ENCODE results near the gene SPATA13.

- TF ChIP-seq CTCF (IDR thresholded peaks at IDR 0.05; ENCODE audit: extremely low read depth in 1 of 2, insufficient read depth in 1 of 2, low read depth in 1 of 2, low read length in 2 of 2) (no peak), JUN (IDR thresholded peaks at IDR 0.05; ENCODE audit: borderline replicate concordance, insufficient read depth, insufficient read length, low read depth) (no peak), EZH2 (IDR thresholded peaks at IDR 0.05; ENCODE audit: borderline replicate concordance, low read depth, low read length, severe bottlenecking) (no peak), POLR2A (IDR thresholded peaks at IDR 0.05; ENCODE audit: low read depth, low read length) (no peak), MYC (IDR thresholded peaks at IDR 0.05; ENCODE audit: low read depth, low read length) (no peak), FOS (IDR thresholded peaks at IDR 0.05; ENCODE audit: borderline replicate concordance, insufficient read depth, low read length) (no peak), POLR2AphosphoS5 (IDR thresholded peaks at IDR 0.05; ENCODE audit: insufficient read depth, low read depth, low read length) (no peak)
These were observed 55.7 kb downstream of the SPATA13 start for GRCh38 chr13:24216176-24216575.

Data from endothelial cell of umbilical vein (primary cell).